D721Med (cell line): Measurements from ENCODE around the gene CERS4.
A peak's percentile ranks its signal among the peaks of the same experiment; 100 is the strongest.

Experiments
- DNase-seq: peaks from one replicate; pipeline ENCODE4 v3.0.0; 2011; ENCODE audit warnings: low spot score; ENCODE audit not compliant: insufficient read length
- FAIRE-seq: peaks from 2 replicates; lab custom pipeline; 2011; peaks lifted over from hg19 to GRCh38; lab: Jason Lieb, UNC
- TF ChIP-seq, protein P1 (sequence below): IDR thresholded peaks from 2 replicates; pipeline ENCODE4 v1.5.1; 2012; ENCODE audit warnings: mild to moderate bottlenecking, control low read depth; ENCODE audit not compliant: insufficient read depth; ENCODE audit errors: missing control alignments

CERS4 gene

DNA sequence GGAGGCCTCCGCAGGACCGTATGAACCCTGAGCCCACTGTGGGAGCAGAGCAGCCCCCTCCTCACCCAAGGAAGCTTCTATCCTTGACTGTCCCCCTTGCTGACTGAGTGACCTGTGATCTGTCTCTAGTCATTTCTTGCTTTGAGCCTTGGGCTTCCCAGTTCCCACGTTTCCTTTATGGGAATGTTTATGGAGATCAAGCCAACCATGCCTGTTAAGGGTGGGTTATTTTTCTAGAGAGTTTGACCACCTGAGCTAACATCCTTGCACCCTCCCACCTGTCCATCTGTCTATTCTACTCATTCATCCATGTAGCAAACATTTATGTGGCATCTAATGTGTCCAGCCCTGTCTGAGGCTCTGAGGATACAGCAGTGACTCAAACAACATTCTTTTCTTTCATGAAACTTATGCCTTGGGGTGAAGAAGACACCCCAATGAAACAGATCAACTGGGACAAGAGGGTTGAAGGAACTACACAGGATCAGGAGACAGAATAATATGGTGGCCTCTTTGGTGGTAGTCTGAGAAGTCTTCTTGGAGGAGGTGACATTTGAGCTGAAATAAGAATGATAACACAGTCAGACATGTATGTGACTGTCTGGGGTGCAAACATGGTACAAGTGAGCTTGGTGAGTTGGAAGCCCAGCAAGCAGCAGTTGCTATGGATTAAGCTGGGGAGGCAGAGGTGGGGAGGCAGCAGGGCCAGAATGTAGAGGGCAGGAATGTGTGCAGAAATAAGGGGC is 30.5 kb downstream of the CERS4 start:
- TF ChIP-seq, protein P1, sequence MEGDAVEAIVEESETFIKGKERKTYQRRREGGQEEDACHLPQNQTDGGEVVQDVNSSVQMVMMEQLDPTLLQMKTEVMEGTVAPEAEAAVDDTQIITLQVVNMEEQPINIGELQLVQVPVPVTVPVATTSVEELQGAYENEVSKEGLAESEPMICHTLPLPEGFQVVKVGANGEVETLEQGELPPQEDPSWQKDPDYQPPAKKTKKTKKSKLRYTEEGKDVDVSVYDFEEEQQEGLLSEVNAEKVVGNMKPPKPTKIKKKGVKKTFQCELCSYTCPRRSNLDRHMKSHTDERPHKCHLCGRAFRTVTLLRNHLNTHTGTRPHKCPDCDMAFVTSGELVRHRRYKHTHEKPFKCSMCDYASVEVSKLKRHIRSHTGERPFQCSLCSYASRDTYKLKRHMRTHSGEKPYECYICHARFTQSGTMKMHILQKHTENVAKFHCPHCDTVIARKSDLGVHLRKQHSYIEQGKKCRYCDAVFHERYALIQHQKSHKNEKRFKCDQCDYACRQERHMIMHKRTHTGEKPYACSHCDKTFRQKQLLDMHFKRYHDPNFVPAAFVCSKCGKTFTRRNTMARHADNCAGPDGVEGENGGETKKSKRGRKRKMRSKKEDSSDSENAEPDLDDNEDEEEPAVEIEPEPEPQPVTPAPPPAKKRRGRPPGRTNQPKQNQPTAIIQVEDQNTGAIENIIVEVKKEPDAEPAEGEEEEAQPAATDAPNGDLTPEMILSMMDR = no peak
- FAIRE-seq (no peak), DNase-seq (peak; percentile 5)

DNA sequence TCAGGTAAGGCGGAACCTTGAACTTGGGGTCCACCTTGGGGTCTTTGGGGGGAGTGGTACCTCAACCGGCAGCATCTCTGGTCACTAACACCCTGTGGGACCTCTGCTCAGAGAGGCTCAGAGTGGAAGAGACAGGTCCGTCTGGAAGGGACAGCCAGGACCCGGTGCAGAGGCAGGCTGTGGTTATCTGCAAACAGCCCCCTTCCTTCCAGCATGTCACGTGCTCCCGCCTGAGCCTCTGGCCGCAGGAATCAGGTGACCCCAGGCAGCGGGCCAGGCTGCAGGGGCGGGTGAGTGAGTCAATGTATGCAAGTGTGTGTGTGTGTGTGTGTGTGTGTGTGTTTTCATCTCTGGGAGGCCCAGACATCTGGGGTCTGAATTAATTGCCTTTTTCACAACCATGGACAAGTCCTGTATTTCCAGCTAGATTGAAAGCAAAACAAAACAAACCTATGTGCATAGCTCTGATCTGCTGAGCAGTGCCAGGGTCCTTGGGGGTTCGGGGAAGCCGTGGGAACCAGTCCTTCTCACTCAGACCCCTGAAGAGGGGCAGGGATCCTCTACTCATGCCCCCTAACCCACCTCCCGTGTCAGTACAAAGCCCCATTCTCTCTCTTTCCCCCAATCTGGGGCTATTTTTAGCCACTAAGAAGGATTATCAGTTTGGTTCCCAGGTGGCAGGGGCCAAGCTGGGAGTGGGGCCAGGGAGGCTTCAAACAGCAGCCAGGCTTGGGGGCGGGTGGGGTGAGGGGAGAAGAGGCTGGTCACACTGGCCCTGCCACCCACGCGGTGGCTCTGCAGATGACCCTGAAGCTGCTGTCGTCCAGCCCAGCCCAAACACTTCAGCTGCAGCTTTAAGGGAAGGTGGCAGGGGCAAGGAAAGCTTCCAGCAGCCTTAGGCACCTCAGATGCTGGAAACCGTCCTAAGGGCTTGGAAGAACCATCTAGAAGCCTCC is 31.4 kb downstream of the CERS4 start:
- TF ChIP-seq, protein P1 = no peak
- FAIRE-seq (no peak), DNase-seq (peak; percentile 81)

DNA sequence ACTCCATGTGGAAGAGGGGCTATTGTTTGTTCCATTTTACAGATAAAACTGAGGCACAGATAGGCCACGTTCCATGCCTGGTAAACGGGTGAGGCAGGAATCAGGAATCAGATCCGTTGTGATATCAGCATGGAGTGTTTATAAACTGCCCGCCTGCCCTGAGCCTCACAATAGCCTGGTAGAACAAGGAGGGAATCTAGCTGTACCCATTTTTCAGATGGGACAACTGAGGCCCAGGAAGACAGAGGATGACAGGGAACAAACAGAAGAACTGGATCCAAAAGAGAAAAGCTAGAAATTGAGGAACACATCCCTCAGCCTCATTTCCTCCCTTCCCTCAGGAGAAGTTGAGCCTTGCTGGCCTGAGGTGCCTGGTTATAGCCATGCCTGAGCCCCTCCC is 32.5 kb downstream of the CERS4 start:
- DNase-seq (no peak), FAIRE-seq (no peak)
- TF ChIP-seq, protein P1 = no peak

DNA sequence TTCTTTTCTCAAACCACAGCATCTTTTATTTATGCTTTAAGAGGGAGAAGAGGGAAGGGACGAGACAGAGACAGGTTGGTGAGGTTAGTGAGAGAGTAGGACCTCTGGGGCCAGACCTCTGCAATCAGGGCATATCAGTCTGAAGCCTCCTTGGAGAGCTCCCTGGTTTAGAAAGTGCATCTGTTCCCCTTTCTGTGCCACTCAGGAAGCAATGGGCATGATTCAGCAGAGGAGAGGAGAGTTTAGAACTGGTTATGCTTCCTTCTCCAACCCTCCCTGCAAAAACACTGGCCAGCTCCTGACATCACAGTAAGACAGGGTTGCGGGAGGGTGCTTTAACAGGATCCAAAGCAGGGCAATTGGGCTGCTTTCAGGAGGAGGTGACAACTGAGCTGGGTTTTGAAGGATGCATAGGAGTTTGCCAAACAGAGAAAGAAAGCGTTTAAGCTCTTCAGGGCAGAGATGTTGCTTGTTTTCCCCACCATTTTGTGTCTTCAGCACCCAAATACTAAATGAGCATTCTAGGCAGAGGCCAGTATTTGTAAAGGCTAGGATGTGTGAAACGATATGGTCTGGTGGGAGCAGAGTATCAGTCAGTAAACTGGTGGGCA is 33.1 kb downstream of the CERS4 start:
- TF ChIP-seq, protein P1 = no peak
- no peak for DNase-seq
- FAIRE-seq = no peak

DNA sequence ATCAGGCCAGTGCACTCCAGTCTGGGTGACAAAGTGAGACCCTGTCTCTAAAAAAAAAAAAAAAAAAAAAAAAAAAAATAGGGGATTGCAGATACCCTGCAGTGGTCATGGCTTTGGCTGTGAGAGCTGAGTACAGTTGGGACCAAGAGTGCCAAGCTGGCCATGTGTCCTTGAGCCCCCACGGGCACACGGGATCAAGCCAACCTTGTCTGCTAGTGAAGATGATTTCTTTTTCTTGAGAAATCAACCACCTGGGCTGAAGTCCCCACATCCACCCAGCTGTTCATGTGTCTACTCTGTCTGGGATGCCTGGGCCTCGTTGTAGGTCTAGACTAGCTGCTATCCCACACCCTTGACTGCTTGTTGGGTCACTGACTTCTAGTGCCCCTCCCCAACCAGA is 34.0 kb downstream of the CERS4 start:
- no peak for DNase-seq
- TF ChIP-seq, protein P1 = no peak
- FAIRE-seq = no peak

DNA sequence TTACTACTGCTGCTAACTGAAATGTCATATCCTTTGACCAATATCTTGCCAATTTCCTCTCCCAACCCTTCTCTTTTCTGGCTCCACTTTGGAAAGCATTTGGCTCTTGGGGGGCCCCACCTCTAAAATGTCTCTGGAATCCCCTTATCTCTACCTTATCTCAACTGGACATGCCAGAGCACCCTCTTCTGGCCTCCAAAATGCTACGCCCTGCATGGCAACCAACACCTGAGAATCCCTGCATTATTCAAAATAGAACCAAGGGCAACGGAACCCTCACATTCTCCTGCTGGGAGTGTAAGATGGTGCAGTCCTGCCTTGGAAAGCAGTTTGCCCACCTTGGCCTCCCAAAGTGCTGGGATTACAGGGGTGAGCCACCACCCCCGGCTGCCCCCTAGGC is 35.3 kb downstream of the CERS4 start:
- no peak for FAIRE-seq
- DNase-seq = no peak
- TF ChIP-seq, protein P1 = peak; percentile 19
